Activated CD8-positive, alpha-beta memory T cell treated with anti-CD3 and anti-CD28 coated beads, Interleukin-2, amount 10 ng/mL, durations not matched to agents 7 days and 5 days (primary cell): ENCODE data around the gene FARSB. TPM values are rescaled to one million over a fixed set of nuclear protein-coding genes. Genes with fewer than 3 reads are reported as not detected.

Source experiments
- ATAC-seq: fragments of 150-1000 bp; cut with Tn5 transposase; one replicate; pipeline ENCODE4 v1.10.0; 2021; ENCODE audit warnings: moderate library complexity
- CTCF ChIA-PET: fragments of 350-600 bp; sonication (Branson Sonifier 250); formaldehyde crosslinking; loops from one replicate; lab custom pipeline; 2021; ENCODE audit warnings: antibody characterized with exemption; lab: Charles Lee
- DNase-seq: peaks from one replicate; pipeline ENCODE4 v3.0.0-alpha.2; 2020
- H3K27ac Mint-ChIP-seq: one replicate; pipeline ENCODE4 v1.8.0; 2021; ENCODE audit warnings: mild to moderate bottlenecking, mixed read lengths
- H3K27me3 Mint-ChIP-seq: one replicate; pipeline ENCODE4 v1.8.0; 2021; ENCODE audit warnings: mixed read lengths
- H3K36me3 Mint-ChIP-seq: one replicate; pipeline ENCODE4 v1.8.0; 2021; ENCODE audit warnings: mild to moderate bottlenecking, mixed read lengths
- H3K4me1 Mint-ChIP-seq: one replicate; pipeline ENCODE4 v1.8.0; 2021; ENCODE audit warnings: mixed read lengths
- H3K4me3 Mint-ChIP-seq: one replicate; pipeline ENCODE4 v1.8.0; 2021; ENCODE audit warnings: mild to moderate bottlenecking, moderate library complexity, mixed read lengths
- H3K9me3 Mint-ChIP-seq: one replicate; pipeline ENCODE4 v1.8.0; 2022; ENCODE audit warnings: low read depth, mixed read lengths
- total RNA-seq, 2 experiments: library from RNA; stranded (reverse); gene quantifications; one replicate each; pipeline ENCODE4 v1.2.3, GENCODE V29; 2021

Gene FARSB
- total RNA-seq, 2 experiments from 2014 or later = 25.8 to 33.1 TPM

GRCh38 chr2:222523783-222524544 lies 131.9 kb downstream of the FARSB start:
- Mint-ChIP-seq H3K36me3 (no peaks in the 10 kb centered on the region), H3K27me3 (no peaks in the 10 kb centered on the region), H3K4me3 (no peak overlapping the region), H3K9me3 (no peaks in the 10 kb centered on the region), H3K4me1 (peaks cover 5% of the 10 kb centered on the region), H3K27ac (no peak overlapping the region)
- DNase-seq (no peak), ATAC-seq (no peak)
- CTCF ChIA-PET = no interaction called here

DNA sequence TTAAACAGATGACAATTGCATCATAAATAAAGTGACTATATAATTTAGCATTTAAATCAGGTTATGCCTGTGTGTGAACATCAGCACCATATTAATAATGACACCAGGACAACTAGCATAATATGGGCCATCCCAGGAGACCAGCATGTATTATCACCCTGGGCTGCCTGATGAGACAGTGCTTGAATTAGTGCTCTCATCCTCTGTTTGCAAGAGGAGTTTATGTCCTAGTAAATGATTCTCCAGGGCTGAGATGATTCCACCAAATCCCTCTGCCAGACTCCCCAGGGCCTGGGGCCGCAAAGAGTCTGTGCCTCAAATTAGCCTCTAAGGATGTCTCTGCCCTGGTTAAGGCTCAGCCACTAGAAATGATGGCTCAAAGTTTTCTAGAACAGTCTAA lies 133.8 kb downstream of the FARSB start:
- ATAC-seq (no peak), DNase-seq (no peak)
- Mint-ChIP-seq H3K27ac (no peak overlapping the region), H3K9me3 (no peaks in the 10 kb centered on the region), H3K36me3 (no peaks in the 10 kb centered on the region), H3K4me1 (peaks cover 5% of the 10 kb centered on the region), H3K4me3 (no peak overlapping the region), H3K27me3 (no peaks in the 10 kb centered on the region)
- CTCF ChIA-PET = no interaction called here

DNA sequence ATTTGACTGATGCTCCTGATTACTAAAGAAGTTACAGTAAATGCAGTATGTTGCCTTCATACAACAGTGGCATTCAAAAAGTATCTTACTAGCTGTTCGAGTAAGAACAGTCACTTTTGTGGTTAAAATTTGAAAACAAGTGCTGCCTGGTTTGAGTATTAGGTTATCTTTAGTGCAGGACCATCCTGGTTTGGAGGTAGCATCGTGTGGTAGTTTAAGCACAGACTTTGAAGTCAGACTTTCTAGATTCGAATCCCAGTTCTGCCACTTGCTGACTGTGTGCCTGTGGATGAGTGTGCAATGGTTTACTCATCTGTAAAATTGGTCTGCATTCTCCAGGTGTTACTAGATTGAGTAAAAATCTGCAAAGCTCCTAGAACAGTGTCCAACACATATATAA lies 134.8 kb downstream of the FARSB start:
- Mint-ChIP-seq H3K27me3 (no peaks in the 10 kb centered on the region), H3K27ac (no peak overlapping the region), H3K36me3 (no peaks in the 10 kb centered on the region), H3K4me3 (no peak overlapping the region), H3K4me1 (no peaks in the 10 kb centered on the region), H3K9me3 (no peaks in the 10 kb centered on the region)
- CTCF ChIA-PET = no interaction called here
- DNase-seq = no peak
- no peak for ATAC-seq

Other genes starting within 250 kb of the FARSB start
- gene SGPP2, start 231.5 kb downstream of the FARSB start, total RNA-seq = 1 to 10 TPM in 1 of 2 experiments, under 1 TPM in 1; 0.44 to 4.0 TPM
- gene MOGAT1, start 15.6 kb upstream of the FARSB start, total RNA-seq = not detected
- 10 to 100 TPM; 32.1 to 58.7 TPM for gene ACSL3, start 204.9 kb upstream of the FARSB start, total RNA-seq